Breast epithelium (tissue), 3 donors: ENCODE results near the gene CSAD.

ENCODE experiments used
- POLR2A ChIP-seq: fragments of 450-650 bp; IDR thresholded peaks from one replicate; pipeline ENCODE4 v1.6.1; 2016; ENCODE audit warnings: antibody characterized with exemption, mild to moderate bottlenecking, moderate library complexity
- TF ChIP-seq, protein P1 (sequence below), 3 donors: fragments of 450-650 bp; IDR thresholded peaks; one replicate each; pipeline ENCODE4 v1.5.1; 2016 to 2017; ENCODE audit warnings: antibody characterized with exemption in 3 of 3, mild to moderate bottlenecking in 3 of 3, moderate library complexity in 3 of 3

GRCh38 chr12:53182903-53183302, 2.2 kb upstream of the CSAD start:
- no peak for TF ChIP-seq POLR2A
- TF ChIP-seq, protein P1, sequence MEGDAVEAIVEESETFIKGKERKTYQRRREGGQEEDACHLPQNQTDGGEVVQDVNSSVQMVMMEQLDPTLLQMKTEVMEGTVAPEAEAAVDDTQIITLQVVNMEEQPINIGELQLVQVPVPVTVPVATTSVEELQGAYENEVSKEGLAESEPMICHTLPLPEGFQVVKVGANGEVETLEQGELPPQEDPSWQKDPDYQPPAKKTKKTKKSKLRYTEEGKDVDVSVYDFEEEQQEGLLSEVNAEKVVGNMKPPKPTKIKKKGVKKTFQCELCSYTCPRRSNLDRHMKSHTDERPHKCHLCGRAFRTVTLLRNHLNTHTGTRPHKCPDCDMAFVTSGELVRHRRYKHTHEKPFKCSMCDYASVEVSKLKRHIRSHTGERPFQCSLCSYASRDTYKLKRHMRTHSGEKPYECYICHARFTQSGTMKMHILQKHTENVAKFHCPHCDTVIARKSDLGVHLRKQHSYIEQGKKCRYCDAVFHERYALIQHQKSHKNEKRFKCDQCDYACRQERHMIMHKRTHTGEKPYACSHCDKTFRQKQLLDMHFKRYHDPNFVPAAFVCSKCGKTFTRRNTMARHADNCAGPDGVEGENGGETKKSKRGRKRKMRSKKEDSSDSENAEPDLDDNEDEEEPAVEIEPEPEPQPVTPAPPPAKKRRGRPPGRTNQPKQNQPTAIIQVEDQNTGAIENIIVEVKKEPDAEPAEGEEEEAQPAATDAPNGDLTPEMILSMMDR (IDR thresholded peaks at IDR 0.05) = no peak
